HG02798 (cell line): ENCODE results near the gene MB.

ENCODE experiments used
- ATAC-seq: cut with Tn5 transposase; IDR thresholded peaks from one replicate; pipeline ENCODE4 v1.9.1; 2021; ENCODE audit warnings: mild to moderate bottlenecking; ENCODE audit not compliant: unreplicated experiment, poor library complexity

MB gene

GRCh38 chr22:35580351-35581022 lies 36.6 kb downstream of the MB start:
- ATAC-seq: no peak

DNA sequence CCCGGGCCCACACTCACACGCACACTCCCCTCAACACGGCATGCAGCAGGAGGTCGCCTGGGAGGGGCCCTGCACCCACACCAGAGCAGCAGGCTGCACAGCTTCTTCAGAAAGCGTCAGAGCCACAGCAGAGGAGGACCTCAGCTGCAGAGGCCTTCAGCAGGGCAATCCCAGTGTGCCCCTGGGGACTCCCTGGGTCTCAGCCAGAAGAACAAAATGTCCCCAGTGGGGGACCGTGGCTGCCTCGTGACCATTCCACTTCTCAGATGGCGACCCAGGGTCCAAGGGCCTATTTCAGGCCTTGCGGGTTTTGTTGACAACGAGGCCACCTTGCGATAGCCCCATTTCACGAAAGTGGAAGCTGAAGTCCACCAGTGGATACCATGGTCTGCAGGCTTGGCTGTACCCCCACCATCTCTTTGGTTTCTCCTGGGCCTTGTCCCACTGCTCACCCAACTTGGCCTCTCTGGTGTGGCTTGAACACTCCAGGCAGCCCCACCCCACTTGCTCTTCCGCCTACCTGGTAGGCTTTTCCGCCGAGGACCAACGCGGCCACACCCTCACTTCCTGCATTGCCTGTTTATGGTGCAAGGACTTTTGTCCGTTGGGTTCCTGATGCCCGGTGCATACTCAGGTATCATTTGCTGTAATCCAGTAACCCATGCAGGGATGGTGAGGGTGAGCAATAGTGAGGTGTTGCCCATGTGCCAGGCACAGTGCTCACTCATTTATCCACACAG lies 38.1 kb downstream of the MB start:
- ATAC-seq: no peak

DNA sequence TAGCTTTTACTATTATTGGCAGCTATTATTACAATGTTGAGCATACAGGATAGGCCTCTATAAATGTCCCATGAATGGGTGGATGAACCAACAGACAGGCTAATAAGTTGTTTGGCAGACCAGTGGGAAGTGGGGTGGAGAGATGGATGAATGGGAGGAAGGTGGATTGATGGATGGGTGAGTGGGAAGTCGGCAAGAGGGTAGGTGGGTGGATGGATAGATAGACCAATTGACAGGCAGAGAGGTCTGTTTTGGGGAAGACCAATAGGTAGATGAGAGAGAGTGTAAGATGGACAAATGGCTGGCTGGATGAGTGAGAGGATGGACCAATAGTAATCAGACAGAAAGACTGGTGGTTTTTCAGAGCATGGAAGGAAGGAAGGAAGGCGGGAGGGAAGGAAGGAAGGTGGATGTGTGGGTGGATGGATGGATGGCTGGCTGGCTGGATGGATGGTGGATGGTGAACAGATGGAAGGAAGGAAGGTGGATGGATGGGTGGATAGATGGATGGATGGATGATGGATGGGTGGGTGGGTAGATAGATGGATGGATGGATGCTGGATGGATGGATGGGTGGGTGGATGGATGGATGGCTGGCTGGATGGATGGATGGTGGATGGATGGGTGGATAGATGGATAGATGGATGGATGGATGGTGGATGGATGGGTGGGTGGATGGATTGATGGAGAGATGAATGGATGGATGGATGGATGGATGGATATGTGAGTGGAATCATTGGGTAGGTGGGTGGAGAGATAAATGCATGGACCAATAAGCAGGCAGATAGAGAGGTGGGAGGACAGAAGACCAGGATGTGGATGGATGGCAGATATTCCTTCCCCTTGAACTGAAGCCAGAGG lies 39.1 kb downstream of the MB start:
- no peak for ATAC-seq

DNA sequence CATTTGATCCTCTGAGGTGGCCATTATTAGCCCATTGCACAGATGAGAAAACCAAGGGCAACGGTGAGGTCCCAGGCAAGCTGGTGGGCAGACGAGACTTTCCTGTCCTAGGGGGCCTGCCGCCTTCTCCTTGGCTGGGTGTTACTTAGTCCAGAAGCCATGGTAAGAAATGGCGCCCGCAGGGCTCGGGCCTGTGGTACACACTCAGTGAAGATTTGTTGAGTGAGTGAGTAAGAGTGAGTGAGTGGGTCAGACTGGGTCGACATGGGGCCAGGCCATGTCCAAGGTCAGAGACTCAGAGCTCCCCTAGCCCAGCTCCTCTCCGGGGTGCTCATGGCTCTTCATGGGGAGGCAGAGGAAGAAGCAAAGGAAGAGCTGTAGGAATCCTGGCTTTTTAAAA lies 40.5 kb downstream of the MB start:
- ATAC-seq: no peak

DNA sequence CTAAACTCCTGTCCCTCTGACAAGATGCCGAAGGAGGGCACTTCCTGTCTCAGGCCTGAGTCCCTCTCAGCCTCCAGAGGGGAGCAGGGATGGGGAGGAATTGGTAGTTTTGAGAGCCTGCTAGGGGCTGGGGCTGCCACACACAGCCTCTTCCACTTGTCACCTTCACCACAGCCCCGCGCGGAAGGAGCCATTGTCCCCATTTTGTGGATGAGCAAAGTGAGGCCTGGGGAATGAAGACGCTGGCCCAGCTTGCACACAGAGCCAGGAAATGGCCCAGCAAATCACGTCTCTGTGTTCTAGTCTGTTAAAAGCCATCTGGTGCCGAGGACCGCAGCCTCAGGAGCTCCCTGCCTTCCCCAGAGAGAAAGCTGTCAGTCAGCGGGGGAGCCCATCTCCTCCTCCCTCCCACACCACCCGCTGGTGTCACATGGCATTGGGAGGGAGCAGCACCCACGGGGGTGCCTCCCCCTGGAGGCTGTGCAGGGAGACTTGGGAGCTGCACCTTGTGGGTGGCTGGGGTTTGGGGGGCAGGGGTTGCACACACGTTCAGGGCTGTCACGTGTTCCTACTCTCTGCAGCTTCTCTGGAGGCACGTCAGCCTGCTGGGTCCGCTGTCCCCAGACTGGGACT lies 41.9 kb downstream of the MB start:
- ATAC-seq: no peak

GRCh38 chr22:35572556-35572955 lies 44.6 kb downstream of the MB start:
- no peak for ATAC-seq

DNA sequence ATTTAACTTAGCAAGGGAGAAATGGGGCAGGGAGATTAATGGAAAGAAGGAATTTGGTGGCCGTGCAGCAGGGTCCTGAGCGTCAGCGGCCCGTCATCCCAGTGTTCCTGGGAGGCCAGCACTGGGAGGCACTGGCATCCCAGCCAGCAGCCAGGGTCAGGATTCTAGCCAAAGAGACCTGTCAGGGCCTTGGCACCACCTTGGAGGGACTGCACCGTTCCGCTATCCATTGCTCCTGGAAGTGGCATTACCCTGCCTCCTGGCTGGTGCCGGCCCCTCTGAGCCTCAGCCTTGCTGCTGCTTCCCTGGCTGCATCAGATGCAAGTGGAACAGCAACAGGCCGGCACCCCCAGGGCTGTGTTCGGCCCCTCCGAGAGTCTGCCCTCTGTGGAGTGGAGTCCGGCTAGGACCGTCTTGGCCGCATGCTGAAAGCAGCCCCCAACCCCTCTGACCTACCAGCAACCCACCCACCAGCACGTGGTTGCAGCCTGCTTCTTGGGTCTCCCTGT lies 46.4 kb downstream of the MB start:
- ATAC-seq: no peak

GRCh38 chr22:35569916-35570315 lies 47.2 kb downstream of the MB start:
- ATAC-seq: no peak

DNA sequence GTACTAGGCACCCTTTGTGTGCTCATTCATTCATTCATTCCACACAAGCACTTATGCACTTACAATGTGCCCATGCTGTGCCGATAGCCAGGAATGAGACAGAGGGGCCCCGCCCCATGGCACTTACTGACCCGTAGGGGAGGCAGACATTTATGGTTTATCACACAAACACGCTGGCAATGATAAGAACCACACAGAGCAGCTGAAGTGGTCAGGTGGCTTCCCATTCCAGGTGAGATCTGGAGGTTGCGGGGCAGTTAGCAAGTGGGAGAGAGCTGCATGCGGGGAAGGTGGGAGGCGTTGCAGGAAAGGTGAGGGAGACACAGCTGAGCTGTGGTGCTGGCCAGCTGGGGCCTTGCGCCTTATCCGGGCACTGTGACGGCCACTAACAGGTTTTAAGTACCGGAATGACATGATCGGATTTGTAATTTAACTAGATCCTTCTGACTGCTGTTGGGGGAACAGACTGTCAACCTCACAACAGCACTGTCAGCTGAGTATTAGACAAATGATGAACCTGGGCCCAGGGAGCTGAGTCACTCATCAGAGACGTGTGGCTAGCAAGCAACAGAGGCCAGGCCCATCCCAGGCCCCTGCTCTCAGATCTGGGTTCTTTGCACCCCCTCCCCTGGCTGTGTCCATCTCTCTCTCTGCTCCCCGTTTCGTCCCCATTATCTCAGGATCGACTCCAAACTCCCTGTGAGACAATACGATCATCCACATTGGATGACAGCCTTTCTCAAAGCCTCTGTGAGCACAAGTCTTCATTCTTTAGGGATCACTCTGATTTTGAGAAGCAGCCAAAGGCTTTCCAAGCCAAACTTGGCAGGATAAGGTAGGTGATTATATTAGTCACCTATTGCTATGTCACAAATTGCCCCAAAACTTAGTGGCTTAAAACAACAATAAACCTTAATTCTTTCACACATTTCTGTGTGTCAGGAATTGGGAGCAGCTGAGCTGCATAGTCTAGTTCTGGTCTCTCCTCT lies 48.1 kb downstream of the MB start:
- no peak for ATAC-seq

DNA sequence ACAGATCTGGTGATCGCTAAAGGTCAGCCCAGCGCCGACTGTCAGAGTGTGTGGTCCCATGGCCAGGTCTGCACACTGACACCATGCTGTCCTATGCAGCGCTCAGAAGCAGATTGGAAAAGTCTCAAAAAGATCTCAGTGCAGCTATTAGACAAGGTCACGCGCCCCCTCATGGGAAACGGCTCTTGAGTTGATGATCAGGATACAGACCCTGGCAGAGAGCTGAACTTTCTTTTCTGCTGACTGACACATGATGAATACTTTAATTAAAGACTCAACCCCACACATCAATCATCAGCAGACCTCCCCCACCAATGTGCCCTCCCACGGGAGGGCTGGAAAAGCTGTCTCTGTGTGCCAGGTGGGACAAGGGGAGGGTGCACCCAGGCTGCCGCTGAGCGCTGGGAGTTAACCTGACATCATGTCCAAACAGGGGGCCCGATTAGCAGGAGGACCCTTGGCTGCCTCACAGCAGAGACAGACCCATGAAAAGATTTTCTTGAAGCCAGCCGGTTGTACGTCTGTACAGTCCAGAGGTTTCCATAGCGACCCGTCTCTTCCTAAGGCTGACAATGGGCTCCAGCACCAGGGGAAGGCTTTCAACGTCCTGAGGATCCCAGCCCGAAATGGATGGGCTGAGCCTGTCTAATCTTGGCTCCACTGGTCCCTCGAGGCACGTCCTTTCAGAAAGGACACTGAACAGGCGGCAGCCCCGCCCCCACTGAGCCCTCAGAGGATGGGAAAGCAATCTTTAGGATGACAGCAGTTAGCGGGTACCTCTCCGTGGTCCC lies 49.6 kb downstream of the MB start:
- ATAC-seq: no peak

DNA sequence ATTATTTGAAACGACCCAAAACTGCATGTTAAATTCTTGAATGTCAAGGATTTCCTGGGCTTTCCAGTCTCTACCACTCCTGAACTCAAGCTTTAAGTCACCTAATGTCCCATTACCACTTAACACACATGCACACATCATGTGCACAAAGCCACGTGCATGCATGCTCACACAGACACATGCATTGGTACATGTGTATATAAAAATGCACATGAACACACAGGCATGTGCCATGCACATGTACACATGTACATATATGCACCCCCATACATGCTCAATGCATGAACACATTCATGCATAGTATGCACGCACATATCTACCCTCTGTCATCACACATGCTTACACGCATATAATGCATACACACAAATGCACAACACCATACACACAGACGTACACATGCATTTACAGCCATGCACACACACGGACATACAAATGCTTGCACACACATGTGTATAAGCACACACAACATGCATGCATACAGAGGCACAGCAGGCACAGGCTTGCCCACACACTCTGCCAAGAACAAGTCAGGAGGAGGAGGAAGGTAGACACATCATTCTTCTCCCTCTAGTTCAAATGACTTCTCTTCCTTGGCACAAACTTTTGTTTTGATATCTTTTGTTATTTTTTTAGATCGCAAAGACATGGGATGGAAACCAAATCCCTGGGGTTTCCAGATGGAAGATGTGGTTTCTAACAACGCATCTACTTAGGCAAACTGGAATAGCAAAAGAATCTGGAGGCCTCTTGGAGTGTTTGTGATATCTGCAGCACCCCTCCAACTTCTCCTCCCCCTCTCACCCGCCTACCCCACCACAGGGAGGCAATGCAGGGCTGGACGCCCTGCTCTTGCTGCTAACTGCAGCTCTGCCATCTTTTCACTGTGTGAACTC lies 51.9 kb downstream of the MB start:
- ATAC-seq: no peak

DNA sequence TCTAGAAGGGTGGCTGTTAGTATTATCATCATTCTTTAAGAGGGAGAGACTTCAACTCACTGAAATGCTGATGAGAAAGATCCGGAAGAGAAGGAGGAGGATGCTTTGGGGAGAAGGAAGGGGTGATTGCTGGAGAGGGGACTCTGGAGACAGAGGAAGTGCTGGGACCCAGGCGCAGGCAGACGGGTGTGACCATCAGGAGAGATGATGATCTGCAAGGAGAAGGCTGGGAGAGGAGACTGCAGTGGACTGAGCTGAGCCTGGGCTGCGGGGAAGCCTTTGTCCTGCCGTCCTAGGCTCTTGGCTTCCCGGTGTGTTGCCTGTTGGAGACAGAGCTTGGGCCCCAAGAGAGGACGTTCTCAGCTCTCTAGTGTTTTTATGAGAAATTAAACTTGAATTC lies 53.9 kb downstream of the MB start:
- ATAC-seq: no peak

GRCh38 chr22:35561796-35562526 lies 55.2 kb downstream of the MB start:
- no peak for ATAC-seq

GRCh38 chr22:35560824-35561223 lies 56.3 kb downstream of the MB start:
- ATAC-seq: no peak

DNA sequence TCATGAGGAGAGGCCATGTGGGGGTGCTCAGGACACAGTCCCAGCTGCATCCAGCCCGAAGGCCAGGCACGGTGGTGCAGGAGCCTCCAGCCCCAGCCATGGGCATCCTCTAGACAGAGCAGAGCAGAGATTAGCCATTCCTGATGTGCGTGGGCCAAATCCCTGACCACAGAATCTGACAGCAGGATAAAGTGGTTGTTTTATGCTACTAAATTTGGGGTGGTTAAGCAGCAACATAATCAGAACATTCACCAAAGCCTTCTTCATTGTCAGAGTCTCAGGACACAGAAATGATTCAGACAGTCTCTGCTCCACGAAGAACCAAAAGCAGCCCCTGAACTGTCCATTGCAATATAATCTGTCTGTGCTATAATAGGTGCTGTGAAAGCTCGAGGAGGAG lies 56.8 kb downstream of the MB start:
- ATAC-seq: no peak

GRCh38 chr22:35559354-35560005 lies 57.6 kb downstream of the MB start:
- no peak for ATAC-seq
